Measurements from ENCODE around the gene SULT6B1.

SULT6B1 gene

GRCh38 chr2:37146062-37146461 lies 42.4 kb downstream of the SULT6B1 start:
- no peak for DNase-seq

DNA sequence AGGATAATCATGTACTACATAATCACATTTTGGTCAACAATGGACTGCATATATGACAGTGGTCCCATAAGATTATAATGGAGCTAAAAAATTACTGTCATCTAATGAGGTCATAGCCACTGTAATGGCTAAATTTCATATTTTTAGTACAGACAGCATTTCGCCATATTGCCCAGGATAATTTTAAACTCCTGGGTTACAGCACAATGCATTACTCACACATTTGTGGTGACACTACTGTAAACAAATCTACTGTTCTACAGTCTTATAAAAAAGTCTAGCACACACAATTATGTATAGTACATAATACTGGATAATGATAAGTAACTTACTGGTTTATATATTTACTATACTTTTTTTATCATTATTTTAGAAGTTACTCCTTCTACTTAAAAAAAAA lies 44.5 kb downstream of the SULT6B1 start:
- no peak for DNase-seq

DNA sequence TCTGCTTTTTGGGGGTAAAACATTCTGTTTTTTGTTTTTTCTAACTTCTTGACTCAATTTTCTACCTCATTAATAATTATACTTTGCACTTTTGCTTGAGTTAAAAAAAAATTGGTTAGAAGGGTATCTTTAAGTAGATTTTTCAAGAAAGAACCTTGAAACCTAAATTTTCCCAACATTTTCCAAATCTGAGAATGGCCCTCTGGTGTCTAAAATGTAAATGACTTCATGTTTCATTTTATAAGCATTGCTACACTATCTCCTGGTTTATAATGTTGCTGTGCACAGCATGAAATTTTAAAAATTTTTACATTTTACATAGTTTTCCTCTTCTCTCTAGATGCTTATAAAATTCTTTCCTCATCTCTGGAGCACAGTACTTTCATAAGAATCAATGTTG lies 45.9 kb downstream of the SULT6B1 start:
- no peak for DNase-seq

DNA sequence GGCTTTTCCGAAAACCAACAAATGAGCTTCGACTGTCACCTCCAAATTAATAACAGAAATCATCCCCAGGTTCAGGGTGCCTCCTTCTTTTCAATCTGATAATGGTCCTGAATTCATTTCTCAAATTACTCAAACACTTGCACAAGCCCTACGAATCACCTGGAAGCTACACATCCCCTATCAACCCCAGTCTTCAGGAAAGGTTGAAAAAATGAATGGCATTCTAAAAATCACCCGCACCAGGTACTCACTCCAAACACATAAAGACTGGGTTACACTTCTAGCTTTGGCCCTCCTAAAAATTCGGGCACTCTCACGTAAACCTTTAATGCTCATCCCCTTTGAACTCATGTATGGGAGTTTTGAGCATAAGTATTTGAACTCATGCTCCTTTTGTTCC lies 55.6 kb downstream of the SULT6B1 start:
- no peak for DNase-seq

GRCh38 chr2:37125416-37125815 lies 63.1 kb downstream of the SULT6B1 start:
- DNase-seq = no peak

DNA sequence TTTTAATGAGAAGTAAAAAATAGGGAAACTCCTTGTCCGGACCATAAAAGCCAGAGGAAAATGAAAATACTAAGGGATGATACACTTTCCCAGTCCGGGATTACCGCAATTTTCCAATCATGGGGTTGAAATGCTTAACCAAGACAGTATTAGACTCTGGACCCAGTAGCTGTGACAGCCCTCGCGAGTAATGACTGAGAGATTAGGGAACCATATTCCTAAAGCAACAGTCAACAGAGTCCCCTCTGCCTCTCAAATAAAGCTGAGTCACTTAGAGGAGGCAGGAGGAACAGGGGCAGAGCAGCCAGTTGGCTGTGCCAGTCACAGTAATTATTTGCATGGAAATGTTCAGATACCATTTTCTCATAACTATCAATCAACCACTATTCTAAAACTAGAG lies 69.3 kb downstream of the SULT6B1 start:
- DNase-seq = peak; percentile 11

Data from hematopoietic multipotent progenitor cell treated with erythropoietin and hydrocortisone succinate and interleukin-3 and kit ligand, for 8 days (in vitro differentiated cells).